Tibial nerve (tissue), 4 donors: ENCODE data around the gene CLMP. TPM values are rescaled to one million over a fixed set of nuclear protein-coding genes. Genes with fewer than 3 reads are reported as not detected.
A peak's percentile ranks its signal among the peaks of the same experiment; 100 is the strongest.

Experiments
- DNase-seq, 2 donors: peaks; one replicate each; pipeline ENCODE4 v3.0.0-alpha.2; 2019; ENCODE audit warnings: low spot score in 2 of 2
- H3K27ac ChIP-seq, 4 donors: fragments of 200-600 bp; sonication (generic) in 3 of 4; one replicate each; pipeline ENCODE4 v1.5.1; 2017 to 2019; ENCODE audit warnings: mild to moderate bottlenecking in 1 of 4
- H3K27me3 ChIP-seq, 2 donors: fragments of 200-600 bp; sonication (generic) in 1 of 2; one replicate each; pipeline versions ENCODE4 v1.5.1 to v1.6.0; 2017 to 2019
- H3K36me3 ChIP-seq, 3 donors: fragments of 200-600 bp; sonication (generic); one replicate each; pipeline ENCODE4 v1.5.1; 2018 to 2019
- H3K4me1 ChIP-seq, 4 donors: fragments of 200-600 bp; sonication (generic) in 3 of 4; one replicate each; pipeline ENCODE4 v1.5.1; 2017 to 2019
- H3K4me3 ChIP-seq, 4 donors: fragments of 200-600 bp; sonication (generic) in 3 of 4; one replicate each; pipeline ENCODE4 v1.5.1; 2017 to 2019; ENCODE audit warnings: mild to moderate bottlenecking in 1 of 4, moderate library complexity in 1 of 4
- H3K9me3 ChIP-seq, 4 donors: fragments of 200-600 bp; sonication (generic) in 3 of 4; one replicate each; pipeline ENCODE4 v1.5.1; 2017 to 2019
- CTCF ChIP-seq, 5 experiments: fragments of 200-600 bp in 3 of 5; fragments of 450-650 bp in 2 of 5; sonication (generic) in 3 of 5; IDR thresholded peaks; one replicate each; pipeline ENCODE4 v1.5.1; 2016 to 2019; ENCODE audit warnings: antibody characterized with exemption in 5 of 5, mild to moderate bottlenecking in 3 of 5, moderate library complexity in 2 of 5
- EP300 ChIP-seq, 2 donors: sonication (generic); formaldehyde crosslinking; IDR thresholded peaks; one replicate each; pipeline ENCODE4 v1.6.1; 2017; ENCODE audit warnings: antibody characterized with exemption in 2 of 2, mild to moderate bottlenecking in 1 of 2
- POLR2A ChIP-seq, 2 donors: fragments of 450-650 bp; IDR thresholded peaks; one replicate each; pipeline ENCODE4 v1.6.1; 2017; ENCODE audit warnings: antibody characterized with exemption in 2 of 2, mild to moderate bottlenecking in 2 of 2, moderate library complexity in 2 of 2
- WGBS, 2 donors: methylation state at CpG; one replicate each; pipeline ENCODE4 v1.1.5; 2018; 5-methylcytosine and 5-hydroxymethylcytosine counted together
- total RNA-seq, 4 donors: library from RNA; depleted of rRNA; stranded (reverse); fragments of >200 nt; gene quantifications; one replicate each; pipeline ENCODE4 v1.1.0, GENCODE V29; 2016

Gene CLMP
- total RNA-seq, 4 donors from 2014 or later: 82.5 to 98.6 (median 89.7) TPM

DNA sequence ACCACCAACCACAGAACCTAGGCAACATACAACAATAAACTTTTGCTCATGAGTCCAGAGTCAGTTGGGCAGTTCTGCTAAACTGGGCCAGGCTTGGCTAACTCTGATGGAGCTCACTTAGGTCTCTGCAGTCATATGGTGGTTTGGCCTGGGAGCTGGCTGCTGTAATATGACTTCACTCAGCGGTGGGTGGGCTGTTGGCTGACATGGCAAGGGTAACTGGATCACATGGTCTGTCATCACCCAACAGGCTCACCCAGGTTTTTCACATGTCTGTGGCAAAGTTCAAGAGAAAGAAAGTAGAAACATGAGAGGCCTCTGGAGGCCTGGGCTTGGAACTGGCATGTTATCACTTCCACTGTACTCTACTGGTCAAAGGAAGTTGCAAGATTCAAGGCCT is 43.2 kb upstream of the CLMP start:
- peak; percentile 43 to 74 for DNase-seq
- H3K27ac ChIP-seq: peak overlapping the region in 2 of 4 donors; percentile 43 to 56
- WGBS, 2 donors: 71 to 100% methylated on average over 1 of the region's 1 CpG

GRCh38 chr11:123236879-123237278 is 41.8 kb upstream of the CLMP start:
- TF ChIP-seq EP300 (IDR thresholded peaks at IDR 0.05) (no peak), CTCF (IDR thresholded peaks at IDR 0.05) (no peak), POLR2A (IDR thresholded peaks at IDR 0.05) (no peak)
- Histone ChIP-seq H3K4me3 (no peak overlapping the region), H3K9me3 (no peaks in the 10 kb centered on the region), H3K27ac (no peak overlapping the region), H3K4me1 (peaks cover 0 to 10% (median 3%) of the 10 kb centered on the region in 4 donors), H3K36me3 (no peaks in the 10 kb centered on the region), H3K27me3 (no peaks in the 10 kb centered on the region)
- 94 to 97% methylated on average over 3 of the region's 3 CpGs for WGBS, 2 donors
- DNase-seq: no peak

More for the DNA sequence above, 43.2 kb upstream of the CLMP start:
- H3K36me3 ChIP-seq: no peaks in the 10 kb centered on the region
- no peaks in the 10 kb centered on the region for H3K27me3 ChIP-seq
- H3K4me3 ChIP-seq: no peak overlapping the region
- H3K4me1 ChIP-seq: peaks cover 0 to 10% (median 3%) of the 10 kb centered on the region in 4 donors
- TF ChIP-seq EP300 (IDR thresholded peaks at IDR 0.05) (peak in 1 of 2 donors; percentile 52), CTCF (IDR thresholded peaks at IDR 0.05) (no peak), POLR2A (IDR thresholded peaks at IDR 0.05) (no peak)
- no peaks in the 10 kb centered on the region for H3K9me3 ChIP-seq

- peak overlapping the region in 1 of 4 donors; percentile 17 for H3K4me3 ChIP-seq
- H3K9me3 ChIP-seq: no peaks in the 10 kb centered on the region
- peak in 1 of 2 donors; percentile 33 for DNase-seq
- H3K27ac ChIP-seq: peak overlapping the region in 2 of 4 donors; percentile 31 to 45
- peaks cover 0 to 10% (median 3%) of the 10 kb centered on the region in 4 donors for H3K4me1 ChIP-seq
- no peaks in the 10 kb centered on the region for H3K27me3 ChIP-seq
- H3K36me3 ChIP-seq: no peaks in the 10 kb centered on the region
- TF ChIP-seq EP300 (IDR thresholded peaks at IDR 0.05): no peak
- no peak for TF ChIP-seq CTCF (IDR thresholded peaks at IDR 0.05)
- no peak for TF ChIP-seq POLR2A (IDR thresholded peaks at IDR 0.05)
- 61 to 64% methylated on average over 12 of the region's 12 CpGs for WGBS, 2 donors
These were observed 40.7 kb upstream of the CLMP start for GRCh38 chr11:123235656-123236261.

GRCh38 chr11:123235117-123235655 is 40.1 kb upstream of the CLMP start:
- H3K4me1 ChIP-seq: peaks cover 0 to 10% (median 3%) of the 10 kb centered on the region in 4 donors
- no peaks in the 10 kb centered on the region for H3K27me3 ChIP-seq
- H3K36me3 ChIP-seq: no peaks in the 10 kb centered on the region
- peak overlapping the region in 2 of 4 donors; percentile 31 to 45 for H3K27ac ChIP-seq
- DNase-seq: peak; percentile 52 to 56
- TF ChIP-seq POLR2A (IDR thresholded peaks at IDR 0.05) (no peak), EP300 (IDR thresholded peaks at IDR 0.05) (peak in 1 of 2 donors; percentile 30), CTCF (IDR thresholded peaks at IDR 0.05) (peak; percentile 26 to 62 (median 40))
- peak overlapping the region in 1 of 4 donors; percentile 17 for H3K4me3 ChIP-seq
- 56 to 58% methylated on average over 12 of the region's 12 CpGs for WGBS, 2 donors
- no peaks in the 10 kb centered on the region for H3K9me3 ChIP-seq

DNA sequence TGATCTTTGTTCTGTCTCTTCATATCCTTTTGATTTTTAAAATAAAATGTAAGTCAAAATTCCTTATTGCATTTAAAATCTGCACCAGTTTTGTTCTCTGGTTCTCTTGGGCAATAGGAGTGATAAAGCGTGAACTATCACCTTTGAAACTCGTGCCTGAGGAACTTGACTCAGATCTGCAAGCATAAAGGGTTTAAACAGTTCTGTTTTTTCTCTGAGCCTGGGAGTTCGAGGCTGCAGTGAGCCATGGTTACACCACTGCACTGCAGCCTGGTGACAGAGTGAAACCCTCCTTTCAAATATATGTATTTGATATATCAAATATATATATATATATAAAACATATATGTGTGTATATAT is 38.9 kb upstream of the CLMP start:
- no peak overlapping the region for H3K27ac ChIP-seq
- 65 to 69% methylated on average over 3 of the region's 3 CpGs for WGBS, 2 donors

More for the DNA sequence above, 38.9 kb upstream of the CLMP start:
- TF ChIP-seq POLR2A (IDR thresholded peaks at IDR 0.05) (no peak), CTCF (IDR thresholded peaks at IDR 0.05) (no peak), EP300 (IDR thresholded peaks at IDR 0.05) (no peak)
- no peaks in the 10 kb centered on the region for H3K27me3 ChIP-seq
- H3K4me3 ChIP-seq: no peak overlapping the region
- no peaks in the 10 kb centered on the region for H3K9me3 ChIP-seq
- no peaks in the 10 kb centered on the region for H3K36me3 ChIP-seq
- H3K4me1 ChIP-seq: peaks cover 0 to 10% (median 3%) of the 10 kb centered on the region in 4 donors
- DNase-seq: no peak
